ENCODE data around the gene CBX1.

CBX1 gene

GRCh38 chr17:48053758-48054237, 47.5 kb downstream of the CBX1 start:
- H3K79me2 ChIP-seq (ENCODE audit: control insufficient read depth, low read length): peaks cover 91% of the 10 kb centered on the region
- H3K4me3 ChIP-seq (ENCODE audit: low read length): no peak overlapping the region
- no peak for TF ChIP-seq EZH2phosphoT487 (IDR thresholded peaks at IDR 0.05; ENCODE audit: borderline replicate concordance, low read length)
- TF ChIP-seq, protein P1, sequence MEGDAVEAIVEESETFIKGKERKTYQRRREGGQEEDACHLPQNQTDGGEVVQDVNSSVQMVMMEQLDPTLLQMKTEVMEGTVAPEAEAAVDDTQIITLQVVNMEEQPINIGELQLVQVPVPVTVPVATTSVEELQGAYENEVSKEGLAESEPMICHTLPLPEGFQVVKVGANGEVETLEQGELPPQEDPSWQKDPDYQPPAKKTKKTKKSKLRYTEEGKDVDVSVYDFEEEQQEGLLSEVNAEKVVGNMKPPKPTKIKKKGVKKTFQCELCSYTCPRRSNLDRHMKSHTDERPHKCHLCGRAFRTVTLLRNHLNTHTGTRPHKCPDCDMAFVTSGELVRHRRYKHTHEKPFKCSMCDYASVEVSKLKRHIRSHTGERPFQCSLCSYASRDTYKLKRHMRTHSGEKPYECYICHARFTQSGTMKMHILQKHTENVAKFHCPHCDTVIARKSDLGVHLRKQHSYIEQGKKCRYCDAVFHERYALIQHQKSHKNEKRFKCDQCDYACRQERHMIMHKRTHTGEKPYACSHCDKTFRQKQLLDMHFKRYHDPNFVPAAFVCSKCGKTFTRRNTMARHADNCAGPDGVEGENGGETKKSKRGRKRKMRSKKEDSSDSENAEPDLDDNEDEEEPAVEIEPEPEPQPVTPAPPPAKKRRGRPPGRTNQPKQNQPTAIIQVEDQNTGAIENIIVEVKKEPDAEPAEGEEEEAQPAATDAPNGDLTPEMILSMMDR (IDR thresholded peaks at IDR 0.05; ENCODE audit: low read depth, low read length, poor library complexity, severe bottlenecking): no peak
- no peaks in the 10 kb centered on the region for H3K27me3 ChIP-seq (ENCODE audit: control insufficient read depth, low read length)
- H3K9me2 ChIP-seq (replicated peaks; ENCODE audit: control insufficient read depth, low read length): no peaks in the 10 kb centered on the region
- peaks cover 75% of the 10 kb centered on the region for H3K4me1 ChIP-seq (ENCODE audit: control insufficient read depth, low read length)
- peaks cover 15% of the 10 kb centered on the region for H4K20me1 ChIP-seq (ENCODE audit: control insufficient read depth, insufficient read depth, low read depth, low read length)
- H3K9me3 ChIP-seq (ENCODE audit: control insufficient read depth, insufficient read depth, low read length): no peaks in the 10 kb centered on the region
- H3K27ac ChIP-seq (ENCODE audit: low read depth, low read length): no peak overlapping the region
- H3F3A ChIP-seq (ENCODE audit: control insufficient read depth, insufficient read depth): no peaks in the 10 kb centered on the region
- peaks cover 88% of the 10 kb centered on the region for H3K36me3 ChIP-seq (ENCODE audit: control insufficient read depth, low read length)
- H3K4me2 ChIP-seq (ENCODE audit: low read length): peak overlapping the region; percentile 44

DNA sequence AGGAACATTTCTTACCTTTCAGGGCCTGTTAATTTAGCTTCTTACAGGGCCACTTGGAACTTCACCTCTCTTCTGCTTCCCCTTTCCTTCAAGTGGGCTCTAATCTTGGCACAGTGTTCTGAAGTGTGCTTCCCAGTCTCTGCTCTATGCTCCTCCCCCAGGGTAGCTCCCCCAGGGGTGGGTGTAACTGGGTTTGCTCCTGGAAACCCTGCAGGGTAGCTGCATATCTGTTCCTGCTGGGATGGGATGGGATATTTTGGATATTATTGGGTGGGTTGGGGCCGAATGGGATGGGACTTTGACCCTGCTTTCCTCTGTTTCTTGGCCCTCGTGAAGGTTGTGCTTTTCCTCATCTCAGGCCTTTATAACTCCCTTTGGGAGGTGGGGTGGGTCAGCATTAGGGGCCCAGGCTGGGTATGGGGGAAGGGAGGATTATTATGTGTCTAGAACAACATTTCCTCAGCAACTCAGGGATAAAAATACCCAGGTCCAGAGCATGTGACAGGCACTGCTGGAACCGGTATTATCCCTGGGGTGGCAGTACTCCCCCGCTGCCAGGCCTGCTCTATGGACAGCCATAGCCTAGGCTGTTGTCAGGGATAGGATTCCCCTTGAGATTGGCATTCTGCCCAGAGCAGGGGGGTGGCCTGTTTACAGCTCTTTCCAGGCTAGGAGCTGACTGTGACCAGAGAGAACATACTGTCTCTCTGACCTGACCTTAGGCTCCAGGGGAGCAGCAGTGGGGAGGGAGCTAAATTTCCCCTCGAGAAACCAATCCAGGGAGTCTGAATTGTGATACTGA, 48.1 kb downstream of the CBX1 start:
- Histone ChIP-seq H3K79me2 (ENCODE audit: control insufficient read depth, low read length) (peaks cover 91% of the 10 kb centered on the region), H3K9me3 (ENCODE audit: control insufficient read depth, insufficient read depth, low read length) (no peaks in the 10 kb centered on the region), H3K9me2 (replicated peaks; ENCODE audit: control insufficient read depth, low read length) (no peaks in the 10 kb centered on the region), H3K4me1 (ENCODE audit: control insufficient read depth, low read length) (peaks cover 75% of the 10 kb centered on the region), H3K4me2 (ENCODE audit: low read length) (peak overlapping the region; percentile 44), H3K4me3 (ENCODE audit: low read length) (peak overlapping the region; percentile 31), H3K27me3 (ENCODE audit: control insufficient read depth, low read length) (no peaks in the 10 kb centered on the region), H4K20me1 (ENCODE audit: control insufficient read depth, insufficient read depth, low read depth, low read length) (peaks cover 15% of the 10 kb centered on the region), H3K36me3 (ENCODE audit: control insufficient read depth, low read length) (peaks cover 83% of the 10 kb centered on the region), H3F3A (ENCODE audit: control insufficient read depth, insufficient read depth) (no peaks in the 10 kb centered on the region), H3K27ac (ENCODE audit: low read depth, low read length) (no peak overlapping the region)
- TF ChIP-seq EZH2phosphoT487 (IDR thresholded peaks at IDR 0.05; ENCODE audit: borderline replicate concordance, low read length): no peak
- TF ChIP-seq, protein P1 (IDR thresholded peaks at IDR 0.05; ENCODE audit: low read depth, low read length, poor library complexity, severe bottlenecking): no peak

DNA sequence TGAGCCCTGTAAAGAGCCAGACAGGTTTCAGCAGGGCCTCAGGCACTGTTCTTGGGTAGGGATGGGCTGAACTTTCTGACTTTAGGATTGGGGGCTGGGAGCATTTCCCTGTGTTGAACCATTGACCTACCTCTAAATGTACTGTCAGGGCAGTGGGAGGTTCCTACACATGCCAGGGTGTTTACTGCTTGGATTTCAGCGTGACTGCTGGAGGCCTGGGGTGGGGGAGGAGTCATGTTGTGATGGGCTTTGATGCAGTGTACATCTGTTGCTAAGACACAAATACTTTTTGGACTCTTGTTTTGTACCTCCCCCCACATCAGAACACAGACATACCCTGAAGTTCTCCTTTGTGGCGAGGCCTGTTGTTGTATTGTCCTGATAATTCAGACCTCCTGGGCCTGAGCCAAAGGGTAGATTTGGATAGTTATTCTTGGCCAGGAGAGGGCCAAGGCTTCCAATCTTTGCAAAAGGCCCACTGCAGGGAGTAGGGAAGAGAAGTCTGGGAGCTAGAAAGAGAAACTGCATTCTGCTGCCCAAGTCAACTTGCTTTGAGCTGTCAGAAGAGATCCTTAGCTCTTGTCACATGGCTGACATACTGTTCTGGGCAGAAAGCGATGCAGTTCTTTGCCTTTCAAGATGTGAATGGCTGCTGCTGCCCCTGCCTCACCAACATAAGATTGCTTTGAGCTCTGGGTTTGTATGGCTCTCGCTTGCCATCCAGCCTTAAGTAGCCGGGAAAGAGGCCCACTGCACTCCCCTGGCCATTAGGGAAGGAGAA, 49.4 kb downstream of the CBX1 start:
- H3K36me3 ChIP-seq (ENCODE audit: control insufficient read depth, low read length): peaks cover 71% of the 10 kb centered on the region
- H4K20me1 ChIP-seq (ENCODE audit: control insufficient read depth, insufficient read depth, low read depth, low read length): peaks cover 15% of the 10 kb centered on the region
- H3K4me2 ChIP-seq (ENCODE audit: low read length): peak overlapping the region; percentile 44
- H3K79me2 ChIP-seq (ENCODE audit: control insufficient read depth, low read length): peaks cover 94% of the 10 kb centered on the region
- H3K27me3 ChIP-seq (ENCODE audit: control insufficient read depth, low read length): no peaks in the 10 kb centered on the region
- peaks cover 79% of the 10 kb centered on the region for H3K4me1 ChIP-seq (ENCODE audit: control insufficient read depth, low read length)
- peak overlapping the region; percentile 25 for H3K4me3 ChIP-seq (ENCODE audit: low read length)
- TF ChIP-seq, protein P1 (IDR thresholded peaks at IDR 0.05; ENCODE audit: low read depth, low read length, poor library complexity, severe bottlenecking): no peak
- H3K9me3 ChIP-seq (ENCODE audit: control insufficient read depth, insufficient read depth, low read length): no peaks in the 10 kb centered on the region
- H3F3A ChIP-seq (ENCODE audit: control insufficient read depth, insufficient read depth): no peaks in the 10 kb centered on the region
- H3K9me2 ChIP-seq (replicated peaks; ENCODE audit: control insufficient read depth, low read length): no peaks in the 10 kb centered on the region
- H3K27ac ChIP-seq (ENCODE audit: low read depth, low read length): no peak overlapping the region

Data from DOHH2 (cell line).